Keratinocyte (primary cell): Measurements from ENCODE around the gene CCDC77. TPM values are rescaled to one million over a fixed set of nuclear protein-coding genes. Genes with fewer than 3 reads are reported as not detected.

Experiments
- DNase-seq: peaks from one replicate; pipeline ENCODE4 v3.0.0-alpha.2; 2011; ENCODE audit warnings: low read depth, missing footprints, low spot score
- FAIRE-seq: peaks from 2 replicates; lab custom pipeline; 2011; peaks lifted over from hg19 to GRCh38; lab: Jason Lieb, UNC
- H2AFZ ChIP-seq: 2 replicates; pipeline ENCODE4 v1.6.0; 2012; ENCODE audit warnings: low read length, control low read depth, inconsistent platforms; ENCODE audit not compliant: control insufficient read depth
- H3K27ac ChIP-seq: 2 replicates; pipeline ENCODE4 v1.5.1; 2011; ENCODE audit warnings: low read length; ENCODE audit not compliant: control insufficient read depth, insufficient read depth
- H3K27me3 ChIP-seq: 3 replicates; pipeline ENCODE4 v1.6.0; 2011; ENCODE audit warnings: low read length; ENCODE audit not compliant: control insufficient read depth, insufficient read depth; ENCODE audit errors: extremely low read depth
- H3K36me3 ChIP-seq, 2 experiments: 2 replicates in 1 of 2; 3 replicates in 1 of 2; pipeline ENCODE4 v1.5.1; 2011; ENCODE audit warnings: low read length in 2 of 2, mild to moderate bottlenecking in 1 of 2; ENCODE audit not compliant: control insufficient read depth in 2 of 2, insufficient read depth in 2 of 2; ENCODE audit errors: extremely low read depth in 1 of 2
- H3K4me1 ChIP-seq: 3 replicates; pipeline ENCODE4 v1.5.1; 2011; ENCODE audit warnings: low read length; ENCODE audit not compliant: control insufficient read depth, insufficient read depth; ENCODE audit errors: extremely low read depth
- H3K4me2 ChIP-seq: 3 replicates; pipeline ENCODE4 v1.6.0; 2011; ENCODE audit warnings: low read depth, low read length; ENCODE audit not compliant: control insufficient read depth, insufficient read depth; ENCODE audit errors: extremely low read depth
- H3K4me3 ChIP-seq, 3 experiments: fragments of 200-600 bp in 1 of 3; sonication (generic) in 1 of 3; 2 replicates in 2 of 3; 3 replicates in 1 of 3; pipeline ENCODE4 v1.5.1; 2011 to 2016; ENCODE audit warnings: low read length in 3 of 3, mild to moderate bottlenecking in 3 of 3, control low read depth in 2 of 3, inconsistent platforms in 1 of 3, low read depth in 1 of 3, mixed read lengths in 1 of 3, mixed run types in 1 of 3, moderate library complexity in 1 of 3; ENCODE audit not compliant: control insufficient read depth in 2 of 3, insufficient read depth in 2 of 3; ENCODE audit errors: extremely low read depth in 1 of 3
- H3K79me2 ChIP-seq: 2 replicates; pipeline ENCODE4 v1.6.0; 2012; ENCODE audit warnings: low read length; ENCODE audit not compliant: control insufficient read depth, insufficient read depth
- H3K9ac ChIP-seq: 3 replicates; pipeline ENCODE4 v1.6.0; 2011; ENCODE audit warnings: low read length; ENCODE audit not compliant: control insufficient read depth, insufficient read depth; ENCODE audit errors: extremely low read depth
- H3K9me1 ChIP-seq: 3 replicates; pipeline ENCODE4 v1.6.0; 2011; ENCODE audit warnings: low read length; ENCODE audit not compliant: control insufficient read depth, insufficient read depth; ENCODE audit errors: extremely low read depth
- H3K9me3 ChIP-seq: 2 replicates; pipeline ENCODE4 v1.5.1; 2012; ENCODE audit warnings: low read depth, low read length; ENCODE audit not compliant: control insufficient read depth
- H4K20me1 ChIP-seq: 3 replicates; pipeline ENCODE4 v1.6.0; 2011; ENCODE audit warnings: low read length; ENCODE audit not compliant: control insufficient read depth, insufficient read depth; ENCODE audit errors: extremely low read depth
- CTCF ChIP-seq, 3 experiments: IDR thresholded peaks in 1 of 3; conservative IDR thresholded peaks in 1 of 3; optimal IDR thresholded peaks in 1 of 3; 2 replicates in 2 of 3; 3 replicates in 1 of 3; pipeline versions ENCODE3 to v1.5.1; 2011; ENCODE audit warnings: low read length in 3 of 3, mild to moderate bottlenecking in 3 of 3, moderate library complexity in 2 of 3, control low read depth in 1 of 3, inconsistent platforms in 1 of 3; ENCODE audit not compliant: insufficient read depth in 2 of 3; ENCODE audit errors: extremely low read depth in 1 of 3
- EZH2 ChIP-seq: IDR thresholded peaks from one replicate; pipeline ENCODE4 v1.6.1; 2012; ENCODE audit warnings: inconsistent platforms, mild to moderate bottlenecking, low read length, moderate library complexity
- dilution Hi-C: fragments of 300-500 bp; cut with MboI; formaldehyde crosslinking; loops from one replicate; pipeline ENCODE4 v1.7.0; 2020; ENCODE audit warnings: low sequenced_read_pairs; ENCODE audit not compliant: extremely low pct_ligation_motif_present
- polyA minus RNA-seq, 3 experiments: library from RNA; depleted of rRNA, polyadenylated mRNA; stranded (reverse); fragments of >200 nt; gene quantifications; 1 replicate in 1 of 3; 2 replicates in 1 of 3; 3 replicates in 1 of 3; pipeline ENCODE4 v1.2.3, GENCODE V29; 2011
- polyA plus RNA-seq, 5 experiments: library from polyadenylated mRNA; depleted of rRNA in 3 of 5; stranded (reverse) in 3 of 5; stranded (forward) in 1 of 5; unstranded in 1 of 5; fragments of >200 nt; gene quantifications; 1 replicate in 1 of 5; 2 replicates in 3 of 5; 3 replicates in 1 of 5; pipeline versions ENCODE4 v1.2.1 to v1.2.3, GENCODE V29; 2011 to 2012; ENCODE audit warnings: missing spikeins in 2 of 5, low read depth in 1 of 5, low replicate concordance in 1 of 5

The CCDC77 gene
- 4.6 to 8.3 TPM (median 5.8 TPM) in 3 replicates for polyA plus RNA-seq
- 5.3 TPM for polyA plus RNA-seq (2011; ENCODE audit: low read depth)
- 3.7 and 5.3 TPM in 2 replicates for polyA plus RNA-seq (2011; cell fraction: cytosol; rRNA removed)
- 8.0 and 9.2 TPM in 2 replicates for polyA plus RNA-seq (2011; cell fraction: nucleus; rRNA removed)
- polyA plus RNA-seq (2012; ENCODE audit: low replicate concordance): 3.4 and 3.9 TPM in 2 replicates
- 1.7 to 5.6 TPM (median 3.3 TPM) in 3 replicates for polyA minus RNA-seq
- 2.7 TPM for polyA minus RNA-seq (2011; cell fraction: cytosol; rRNA and poly(A)+ RNA removed)
- polyA minus RNA-seq (2011; cell fraction: nucleus; rRNA and poly(A)+ RNA removed): 1.7 and 4.3 TPM in 2 replicates

DNA sequence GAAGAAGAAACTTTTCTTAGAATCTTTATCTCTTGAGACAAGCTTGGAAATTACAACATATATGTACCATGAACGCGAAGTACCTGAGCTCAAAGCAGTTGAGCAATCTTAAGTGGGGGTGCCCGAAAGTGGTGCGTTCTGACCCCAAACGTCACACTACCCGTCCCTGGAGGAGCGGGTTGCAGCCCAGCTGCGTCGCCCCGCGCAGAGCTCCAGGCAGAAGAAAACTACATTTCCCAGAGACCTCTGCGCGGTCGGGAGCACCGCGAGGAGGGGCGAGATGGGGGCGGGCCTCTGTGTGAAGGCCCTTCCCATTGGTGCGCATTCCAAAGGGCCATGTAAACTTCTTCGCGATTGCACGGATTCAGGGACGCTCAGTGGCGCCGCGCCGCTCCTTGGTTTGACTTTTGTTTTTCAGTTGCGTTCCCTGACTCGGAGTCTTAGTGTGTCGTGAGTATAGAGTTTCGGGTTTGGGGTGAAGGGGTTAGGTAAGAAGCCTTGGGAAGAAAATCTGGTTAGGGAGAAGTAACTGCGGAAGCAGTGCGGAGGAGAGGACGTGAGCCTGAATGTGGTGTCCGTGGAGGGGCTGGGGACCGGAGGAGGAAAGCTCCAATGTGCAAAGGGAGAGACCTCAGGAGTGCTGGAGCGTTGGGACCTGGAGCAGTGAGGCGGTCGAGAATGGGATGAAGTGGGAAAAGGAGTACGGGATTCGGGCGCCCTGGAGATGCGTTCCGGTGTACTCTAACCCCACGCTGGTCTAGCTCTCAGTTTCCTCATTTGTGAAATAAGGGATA lies at the start of gene CCDC77:
CCDC77 (plus strand) TSS at position 410 of the 794 bp plus-strand sequence. CDS start 7,740 bp downstream, outside the sequence.
- H3K27me3 ChIP-seq: no peaks in the 10 kb centered on the region
- no peaks in the 10 kb centered on the region for H4K20me1 ChIP-seq
- peak within 1 kb of the TSS; percentile 99 for H2AFZ ChIP-seq
- H3K9me3 ChIP-seq: no peaks in the 10 kb centered on the region
- TF ChIP-seq CTCF (optimal IDR thresholded peaks at IDR 0.05 in 1 of 3, IDR thresholded peaks at IDR 0.05 in 1 of 3, conservative IDR thresholded peaks at IDR 0.05 in 1 of 3; ENCODE audit: extremely low read depth in 1 of 3, insufficient read depth in 2 of 3, low read length in 3 of 3) (peak; percentile 16 to 42 (median 36)), EZH2 (no peak)
- no peaks in the 10 kb centered on the region for H3K9me1 ChIP-seq
- H3K4me1 ChIP-seq: peaks cover 11% of the 10 kb centered on the region
- H3K4me2 ChIP-seq: peak within 1 kb of the TSS; percentile 88
- peak; percentile 42 for DNase-seq
- H3K27ac ChIP-seq: peak within 1 kb of the TSS; percentile 80
- dilution Hi-C loops: no loop called here
- peak within 1 kb of the TSS; percentile 90 for H3K9ac ChIP-seq
- H3K36me3 ChIP-seq: peaks cover 0 to 3% of the 10 kb centered on the region in 2 experiments
- peak; percentile 83 for FAIRE-seq
- H3K79me2 ChIP-seq: no peaks in the 10 kb centered on the region
- peak within 1 kb of the TSS; percentile 78 to 95 (median 86) for H3K4me3 ChIP-seq

DNA sequence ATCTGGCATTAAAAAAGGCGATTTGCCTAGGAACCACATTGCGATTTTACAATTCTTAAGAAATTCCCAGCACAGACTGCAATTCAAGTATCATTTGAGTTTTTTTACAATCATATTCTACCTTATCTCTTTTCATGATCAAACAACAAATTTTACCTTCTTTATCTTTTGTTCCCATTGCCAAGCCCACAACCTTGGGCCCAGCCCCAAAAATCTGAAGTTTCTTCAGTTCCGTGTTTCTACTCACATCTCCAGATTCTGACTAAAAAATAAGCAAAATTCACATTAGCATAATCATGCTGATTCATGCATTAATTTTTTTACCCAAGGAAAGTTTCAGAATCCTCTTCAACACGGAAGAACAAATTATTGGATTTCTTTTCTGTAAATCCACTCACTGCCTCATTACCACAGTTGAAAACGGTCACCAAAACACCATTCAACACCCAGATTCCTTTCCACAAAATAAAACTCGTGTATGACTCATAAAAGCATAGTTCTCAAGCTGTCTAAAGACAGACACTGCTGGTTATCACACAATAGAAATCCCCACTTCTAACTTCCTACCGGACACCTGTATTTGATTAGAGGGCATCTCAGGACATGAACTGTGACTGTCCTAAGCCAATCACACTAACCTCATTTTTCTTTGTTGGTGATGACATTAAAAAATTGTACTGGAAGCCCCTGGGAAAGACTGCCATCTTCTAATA lies 45.0 kb upstream of the CCDC77 start:
- Histone ChIP-seq H4K20me1 (no peaks in the 10 kb centered on the region), H3K36me3 (peaks cover 12 to 18% of the 10 kb centered on the region in 2 experiments), H3K4me3 (no peak overlapping the region), H3K9me3 (no peaks in the 10 kb centered on the region), H3K27ac (no peak overlapping the region), H3K79me2 (no peaks in the 10 kb centered on the region), H3K4me1 (no peaks in the 10 kb centered on the region), H3K4me2 (no peak overlapping the region), H2AFZ (no peak overlapping the region), H3K9ac (no peak overlapping the region), H3K9me1 (no peaks in the 10 kb centered on the region), H3K27me3 (no peaks in the 10 kb centered on the region)
- FAIRE-seq: no peak
- TF ChIP-seq CTCF (optimal IDR thresholded peaks at IDR 0.05 in 1 of 3, IDR thresholded peaks at IDR 0.05 in 1 of 3, conservative IDR thresholded peaks at IDR 0.05 in 1 of 3; ENCODE audit: extremely low read depth in 1 of 3, insufficient read depth in 2 of 3, low read length in 3 of 3) (no peak), EZH2 (no peak)
- DNase-seq: no peak
- dilution Hi-C loops: no loop called here
